Effector memory CD4-positive, alpha-beta T cell (primary cell): ENCODE results near the gene POLR2L.
A peak's percentile ranks its signal among the peaks of the same experiment; 100 is the strongest.

Experiments used
- DNase-seq, 3 donors: peaks; one replicate each; pipeline ENCODE4 v3.0.0-alpha.2; 2020
- H3K27ac ChIP-seq: 2 replicates; pipeline ENCODE4 v1.7.0; 2013; ENCODE audit warnings: mild to moderate bottlenecking, low read length, moderate library complexity; ENCODE audit not compliant: insufficient read depth, poor library complexity, severe bottlenecking
- H3K27me3 ChIP-seq: replicated peaks from 2 replicates; pipeline ENCODE4 v1.7.0; 2013; ENCODE audit warnings: mild to moderate bottlenecking, low read length; ENCODE audit not compliant: insufficient read depth, control insufficient read depth, poor library complexity, severe bottlenecking
- H3K36me3 ChIP-seq: 2 replicates; pipeline ENCODE4 v1.7.0; 2013; ENCODE audit warnings: mild to moderate bottlenecking, low read length, moderate library complexity; ENCODE audit not compliant: control insufficient read depth, insufficient read depth
- H3K4me1 ChIP-seq: 2 replicates; pipeline ENCODE4 v1.7.0; 2013; ENCODE audit warnings: low read length, mild to moderate bottlenecking; ENCODE audit not compliant: control insufficient read depth, insufficient read depth, poor library complexity, severe bottlenecking
- H3K4me3 ChIP-seq: 2 replicates; pipeline ENCODE4 v1.7.0; 2013; ENCODE audit warnings: low read length, low read depth, mild to moderate bottlenecking; ENCODE audit not compliant: insufficient read depth, poor library complexity, severe bottlenecking
- H3K9me3 ChIP-seq: 2 replicates; pipeline ENCODE4 v1.7.0; 2013; ENCODE audit warnings: mild to moderate bottlenecking, low read length, moderate library complexity; ENCODE audit not compliant: control insufficient read depth

The POLR2L gene

DNA sequence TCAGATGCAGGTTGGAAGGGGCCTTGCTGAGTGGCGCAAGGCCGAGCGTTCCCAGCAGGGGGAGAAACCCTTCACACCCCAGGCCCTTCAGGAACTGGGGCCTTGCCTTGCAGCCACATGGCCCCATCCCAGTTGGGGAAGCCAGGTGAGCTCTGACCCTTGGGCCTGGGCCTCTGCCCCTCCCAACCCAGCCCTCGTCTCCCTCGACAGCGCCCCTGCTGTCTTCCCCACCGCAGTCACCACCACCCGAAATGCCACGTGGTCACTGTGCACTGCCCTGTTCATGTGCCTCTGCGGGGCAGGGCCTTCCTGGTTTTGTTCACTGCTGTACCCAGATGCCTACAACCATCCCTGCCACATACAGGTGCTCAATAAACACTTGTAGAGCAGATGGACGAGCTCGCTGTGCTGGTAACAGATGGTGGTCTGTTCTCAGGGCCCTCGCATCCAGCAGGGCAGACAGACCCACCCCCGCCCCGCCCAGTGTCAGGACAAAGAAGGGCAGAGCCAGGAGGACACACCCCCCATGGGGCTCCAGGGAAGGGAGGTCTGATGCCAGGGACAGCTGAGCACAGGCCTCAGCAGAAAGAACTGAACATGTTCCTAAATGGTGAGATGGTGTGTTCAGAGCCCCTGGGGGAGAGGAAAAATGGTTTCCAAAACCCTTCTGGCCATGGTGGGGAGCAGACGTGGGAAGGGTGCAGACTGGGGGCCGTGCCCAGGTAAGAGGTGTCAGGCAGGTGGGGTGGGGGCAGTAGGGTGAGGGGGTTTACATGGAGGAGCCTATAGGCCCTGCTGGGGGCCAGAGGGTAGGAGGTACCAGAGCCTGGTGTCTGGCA is 3.7 kb downstream of the POLR2L start:
- H3K27ac ChIP-seq = no peak overlapping the region
- H3K36me3 ChIP-seq = peaks cover 13% of the 10 kb centered on the region
- H3K4me3 ChIP-seq = no peak overlapping the region
- no peak for DNase-seq
- peaks cover 15% of the 10 kb centered on the region for H3K4me1 ChIP-seq
- no peaks in the 10 kb centered on the region for H3K27me3 ChIP-seq
- no peaks in the 10 kb centered on the region for H3K9me3 ChIP-seq

DNA sequence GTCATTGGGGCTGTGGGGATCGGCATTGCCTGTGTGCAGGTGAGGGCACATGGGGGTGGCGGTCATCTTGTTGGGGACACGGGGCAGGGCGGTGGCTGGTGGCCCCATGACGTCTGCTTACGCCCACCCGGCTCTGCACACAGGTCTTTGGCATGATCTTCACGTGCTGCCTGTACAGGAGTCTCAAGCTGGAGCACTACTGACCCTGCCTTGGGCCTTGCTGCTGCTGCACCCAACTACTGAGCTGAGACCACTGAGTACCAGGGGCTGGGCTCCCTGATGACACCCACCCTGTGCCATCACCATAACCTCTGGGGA is 4.4 kb downstream of the POLR2L start:
- Histone ChIP-seq H3K4me1 (peaks cover 13% of the 10 kb centered on the region), H3K27me3 (no peaks in the 10 kb centered on the region), H3K36me3 (peaks cover 13% of the 10 kb centered on the region), H3K4me3 (no peak overlapping the region), H3K27ac (no peak overlapping the region), H3K9me3 (no peaks in the 10 kb centered on the region)
- DNase-seq = no peak

DNA sequence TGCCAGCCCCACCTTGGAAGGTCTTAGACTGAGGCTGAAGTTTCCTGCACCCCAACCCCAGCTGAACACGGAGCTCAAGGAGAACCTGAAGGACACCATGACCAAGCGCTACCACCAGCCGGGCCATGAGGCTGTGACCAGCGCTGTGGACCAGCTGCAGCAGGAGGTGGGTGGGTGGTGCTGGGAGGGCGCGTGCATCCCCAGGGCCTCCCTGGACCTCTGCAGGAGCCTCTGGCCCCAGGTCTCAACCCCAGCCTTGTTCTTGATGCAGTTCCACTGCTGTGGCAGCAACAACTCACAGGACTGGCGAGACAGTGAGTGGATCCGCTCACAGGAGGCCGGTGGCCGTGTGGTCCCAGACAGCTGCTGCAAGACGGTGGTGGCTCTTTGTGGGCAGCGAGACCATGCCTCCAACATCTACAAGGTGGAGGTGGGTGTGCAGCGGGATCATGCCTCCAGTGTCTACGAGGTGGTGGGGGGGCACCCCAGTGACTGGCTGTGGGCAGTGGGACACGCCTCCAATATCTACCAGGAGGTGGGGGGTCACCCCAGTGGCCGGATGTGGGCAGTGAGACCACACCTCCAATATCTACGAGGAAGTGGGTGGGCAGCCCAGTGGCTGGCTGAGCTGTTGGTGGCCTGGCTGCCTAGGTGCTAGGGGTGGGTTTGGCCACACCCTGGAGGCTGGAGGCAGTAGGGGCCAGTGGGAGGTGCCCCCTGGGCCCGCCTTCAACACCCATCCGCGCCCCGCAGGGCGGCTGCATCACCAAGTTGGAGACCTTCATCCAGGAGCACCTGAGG is 4.9 kb downstream of the POLR2L start:
- peaks cover 15% of the 10 kb centered on the region for H3K4me1 ChIP-seq
- H3K27ac ChIP-seq = no peak overlapping the region
- peaks cover 13% of the 10 kb centered on the region for H3K36me3 ChIP-seq
- DNase-seq = no peak
- no peaks in the 10 kb centered on the region for H3K9me3 ChIP-seq
- peaks cover under 1% of the 10 kb centered on the region for H3K27me3 ChIP-seq
- H3K4me3 ChIP-seq = no peak overlapping the region

DNA sequence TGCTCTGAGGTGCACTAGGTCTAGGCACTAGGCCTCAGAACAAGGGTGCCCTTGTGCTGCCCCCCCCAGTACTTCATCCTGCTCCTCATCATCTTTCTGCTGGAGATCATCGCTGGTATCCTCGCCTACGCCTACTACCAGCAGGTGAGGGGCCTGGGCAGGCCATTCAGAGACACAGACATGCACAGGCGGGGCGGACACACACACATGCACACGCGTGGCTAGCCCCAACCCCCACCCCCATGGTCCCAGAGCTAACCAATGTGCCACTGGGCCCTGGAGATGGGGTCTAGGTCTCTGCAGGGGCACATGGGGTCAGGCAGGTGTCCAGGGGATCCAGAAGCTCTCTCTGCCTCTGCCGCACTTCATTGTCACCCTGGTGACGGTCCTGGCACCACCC is 5.6 kb downstream of the POLR2L start:
- H3K27me3 ChIP-seq = peaks cover 8% of the 10 kb centered on the region
- H3K4me1 ChIP-seq = peaks cover 18% of the 10 kb centered on the region
- no peaks in the 10 kb centered on the region for H3K9me3 ChIP-seq
- no peak overlapping the region for H3K4me3 ChIP-seq
- no peak overlapping the region for H3K27ac ChIP-seq
- DNase-seq = no peak
- peaks cover 13% of the 10 kb centered on the region for H3K36me3 ChIP-seq

DNA sequence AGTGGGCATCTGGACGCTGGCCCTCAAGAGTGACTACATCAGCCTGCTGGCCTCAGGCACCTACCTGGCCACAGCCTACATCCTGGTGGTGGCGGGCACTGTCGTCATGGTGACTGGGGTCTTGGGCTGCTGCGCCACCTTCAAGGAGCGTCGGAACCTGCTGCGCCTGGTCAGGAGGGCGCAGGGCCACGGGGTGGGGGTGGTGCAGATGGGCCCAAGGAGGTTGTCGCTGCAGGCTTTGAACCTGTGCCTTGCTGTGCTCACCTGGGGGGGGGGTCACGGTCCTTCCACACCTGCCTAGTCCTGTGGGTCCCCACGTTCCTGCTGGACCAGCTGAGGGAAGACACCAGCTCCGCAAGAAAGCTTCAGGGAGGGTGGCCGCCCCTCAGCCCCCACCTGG is 6.1 kb downstream of the POLR2L start:
- H3K36me3 ChIP-seq = peaks cover 13% of the 10 kb centered on the region
- no peak for DNase-seq
- no peak overlapping the region for H3K27ac ChIP-seq
- peaks cover 14% of the 10 kb centered on the region for H3K4me1 ChIP-seq
- no peak overlapping the region for H3K4me3 ChIP-seq
- no peaks in the 10 kb centered on the region for H3K9me3 ChIP-seq
- peaks cover 12% of the 10 kb centered on the region for H3K27me3 ChIP-seq

DNA sequence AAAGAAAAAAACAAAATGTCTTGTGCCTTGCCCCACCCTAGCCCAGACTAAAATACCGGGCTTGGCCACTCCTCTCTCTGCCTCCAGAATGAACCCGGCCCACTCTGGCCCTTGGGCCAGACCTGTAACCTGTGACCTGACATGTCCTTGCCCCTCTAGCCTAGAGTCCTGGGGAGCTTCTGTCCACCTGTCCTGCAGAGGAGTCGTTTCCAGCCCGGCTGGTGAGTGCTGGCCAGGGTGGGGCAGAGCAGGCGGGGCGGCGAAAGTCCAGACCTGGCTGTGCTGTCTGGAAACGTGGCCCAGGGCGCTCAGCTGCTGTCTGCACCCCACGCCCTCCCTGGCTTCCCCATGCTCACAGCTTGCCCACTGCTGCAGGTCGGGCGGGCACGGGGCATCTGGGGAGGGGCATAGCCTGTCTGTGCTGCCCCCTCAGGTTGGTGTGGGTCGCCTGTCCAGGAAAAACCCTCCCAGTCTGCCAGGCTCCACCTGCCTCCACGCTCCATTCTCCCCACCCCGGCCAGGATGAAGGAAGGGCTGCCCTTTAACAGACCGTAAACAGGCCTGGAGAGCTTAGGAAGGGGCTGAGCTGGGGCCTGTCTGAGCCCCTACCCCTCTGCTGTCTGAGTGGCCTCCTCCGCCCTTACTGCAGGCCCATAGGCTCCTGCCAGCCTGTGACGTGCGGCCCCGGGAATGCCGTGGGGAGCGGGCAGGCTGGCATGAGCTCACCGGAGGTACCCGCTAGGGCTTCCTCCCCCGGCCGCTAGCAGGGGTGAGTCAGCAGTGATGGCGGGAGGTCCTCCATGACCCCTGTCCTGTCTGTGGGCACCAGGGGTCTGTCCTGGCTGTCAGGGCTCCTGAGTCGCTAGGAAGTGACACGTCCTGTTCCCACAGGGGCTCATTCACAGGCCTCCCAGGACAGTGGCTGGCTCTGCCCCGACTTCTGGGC is 7.7 kb downstream of the POLR2L start:
- Histone ChIP-seq H3K9me3 (no peaks in the 10 kb centered on the region), H3K27me3 (peaks cover 28% of the 10 kb centered on the region), H3K4me1 (peaks cover 22% of the 10 kb centered on the region), H3K27ac (no peak overlapping the region), H3K4me3 (no peak overlapping the region), H3K36me3 (peaks cover 9% of the 10 kb centered on the region)
- DNase-seq = no peak

DNA sequence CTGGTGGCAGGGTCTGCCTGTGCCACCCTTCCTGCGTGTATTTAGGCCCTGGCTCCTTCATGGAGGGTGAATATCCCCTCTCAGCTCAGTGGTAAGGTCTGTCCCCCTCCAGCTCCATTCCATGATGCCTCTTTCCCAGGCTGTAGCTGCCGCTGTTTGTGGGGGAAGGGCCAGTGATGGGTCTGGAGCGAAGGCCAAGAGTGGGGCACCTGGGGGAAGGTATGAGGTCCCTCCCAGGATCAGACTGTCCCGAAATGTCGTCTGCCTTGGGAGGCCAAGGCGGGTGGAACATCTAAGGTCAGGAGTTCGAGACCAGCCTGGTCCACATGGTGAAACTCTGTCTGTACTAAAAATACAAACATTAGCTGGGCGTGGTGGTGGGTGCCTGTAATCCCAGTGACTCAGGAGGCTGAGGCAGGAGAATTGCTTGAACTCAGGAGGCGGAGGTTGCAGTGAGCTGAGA is 8.4 kb downstream of the POLR2L start:
- H3K9me3 ChIP-seq = no peaks in the 10 kb centered on the region
- H3K36me3 ChIP-seq = peaks cover 3% of the 10 kb centered on the region
- H3K4me1 ChIP-seq = peaks cover 30% of the 10 kb centered on the region
- no peak overlapping the region for H3K27ac ChIP-seq
- H3K27me3 ChIP-seq = peaks cover 35% of the 10 kb centered on the region
- peak overlapping the region; percentile 59 for H3K4me3 ChIP-seq
- DNase-seq = no peak

DNA sequence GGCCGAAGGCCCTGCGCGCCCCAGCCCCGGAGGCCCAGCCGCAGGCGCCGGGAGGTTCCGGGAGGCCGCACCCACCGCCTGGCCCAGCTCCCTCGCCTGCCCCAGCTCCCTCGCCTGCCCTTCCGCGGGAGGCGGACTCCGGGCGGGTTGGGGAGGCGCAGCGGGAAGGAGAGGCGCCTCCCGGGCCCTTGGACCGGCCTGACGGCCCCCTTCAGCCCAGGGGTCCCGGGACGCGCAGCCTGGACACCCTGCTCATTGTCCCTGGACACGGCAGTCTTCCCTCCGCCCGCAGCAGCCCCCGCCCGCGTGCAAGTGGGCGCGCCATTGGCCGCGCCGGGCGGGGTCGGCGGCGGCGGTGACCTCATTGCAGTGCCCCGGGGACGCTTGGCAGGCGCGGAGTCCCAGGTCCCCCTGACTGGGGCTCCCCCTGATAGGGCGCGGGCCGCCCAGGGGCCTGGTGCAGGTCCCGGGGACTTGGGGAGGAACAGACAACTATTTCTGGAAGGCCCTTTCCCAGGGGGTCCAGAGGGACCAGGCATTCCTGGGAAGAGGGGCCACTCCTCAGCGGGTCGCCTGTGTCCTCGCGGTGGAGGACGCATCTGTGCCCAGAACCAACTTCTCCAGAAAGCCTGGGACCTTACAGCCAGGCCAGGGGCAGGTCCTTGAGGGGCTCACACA is 9.1 kb downstream of the POLR2L start:
- peaks cover 3% of the 10 kb centered on the region for H3K36me3 ChIP-seq
- peak in 2 of 3 donors; percentile 22 to 25 for DNase-seq
- H3K27me3 ChIP-seq = peaks cover 40% of the 10 kb centered on the region
- H3K4me1 ChIP-seq = peaks cover 31% of the 10 kb centered on the region
- no peaks in the 10 kb centered on the region for H3K9me3 ChIP-seq
- peak overlapping the region; percentile 59 for H3K4me3 ChIP-seq
- H3K27ac ChIP-seq = no peak overlapping the region

DNA sequence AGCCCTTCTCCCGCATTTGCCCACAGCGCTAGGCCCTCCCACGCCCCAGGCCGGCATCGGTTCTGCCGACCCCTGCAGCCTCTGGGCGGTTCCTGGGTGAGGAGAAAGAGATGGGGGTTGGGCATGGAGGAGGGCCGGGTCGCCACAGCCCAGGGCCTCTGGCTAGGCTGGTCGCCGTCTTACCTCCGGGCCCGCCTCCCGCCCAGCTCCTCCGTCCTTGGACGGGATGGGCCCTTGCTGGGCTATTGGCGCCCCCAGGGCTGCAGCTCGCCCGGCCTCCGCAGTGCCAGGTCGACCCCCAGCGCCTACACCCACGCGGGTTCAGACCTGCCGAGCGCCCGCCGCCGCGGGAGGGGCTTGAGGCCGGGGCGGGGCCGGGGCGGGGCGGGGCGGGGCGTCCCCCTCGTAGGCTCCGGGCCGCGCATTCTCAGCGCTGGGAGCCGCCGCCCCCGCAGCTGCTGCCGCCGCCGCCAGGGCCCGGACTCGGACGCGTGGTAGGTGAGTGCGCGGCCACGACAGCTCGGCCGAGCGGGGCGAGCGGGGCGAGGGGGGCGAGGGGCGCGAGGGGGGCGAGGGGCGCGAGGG is 9.7 kb downstream of the POLR2L start, which contains the start of gene CD151:
CD151 (plus strand) TSS at position 424 of the 585 bp plus-strand sequence. CDS start 3,118 bp downstream, outside the sequence.
- H3K27me3 ChIP-seq = peaks cover 46% of the 10 kb centered on the region
- peaks cover 3% of the 10 kb centered on the region for H3K36me3 ChIP-seq

More for the DNA sequence above, 9.7 kb downstream of the POLR2L start, which contains the start of gene CD151:
- no peaks in the 10 kb centered on the region for H3K9me3 ChIP-seq
- DNase-seq = peak in 1 of 3 donors; percentile 19
- peak within 1 kb of the TSS; percentile 59 for H3K4me3 ChIP-seq
- no peak within 1 kb of the TSS for H3K27ac ChIP-seq
- H3K4me1 ChIP-seq = peaks cover 33% of the 10 kb centered on the region
